ENCODE results near the gene MAD1L1.

DNA sequence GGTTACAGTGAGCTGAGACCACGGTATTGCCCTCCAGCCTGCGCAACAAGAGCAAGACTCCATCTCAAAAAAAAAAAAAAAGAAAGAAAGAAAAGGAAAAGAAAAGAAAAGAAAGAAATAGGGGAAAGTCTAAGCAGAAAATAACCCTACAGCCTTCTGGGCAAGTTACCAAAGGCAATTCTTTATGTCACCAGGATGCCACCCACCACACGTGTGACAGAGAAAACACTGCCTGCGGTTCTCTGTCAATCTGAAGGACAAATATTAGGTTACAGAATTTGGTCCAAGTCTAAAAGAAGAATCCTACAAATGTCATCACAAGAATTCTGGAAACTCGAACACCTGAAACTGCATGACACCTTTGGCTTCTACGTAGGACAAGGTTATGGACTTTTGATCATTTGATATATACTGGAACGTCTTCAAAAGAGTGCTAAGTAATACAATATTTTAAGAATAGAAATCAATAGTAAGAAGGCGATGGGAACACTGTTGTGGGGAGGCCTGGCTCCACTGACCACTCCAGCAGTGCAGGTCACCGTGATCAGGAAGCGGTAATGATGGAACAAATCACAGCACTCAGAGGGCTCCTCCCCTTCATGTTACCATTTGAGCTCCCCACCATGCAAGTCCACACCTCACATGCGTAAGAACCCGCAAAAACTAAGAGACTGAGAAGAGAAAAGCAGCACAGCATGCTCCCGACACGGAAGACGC is 75.8 kb downstream of the MAD1L1 start:
- TF ChIP-seq, protein P1, sequence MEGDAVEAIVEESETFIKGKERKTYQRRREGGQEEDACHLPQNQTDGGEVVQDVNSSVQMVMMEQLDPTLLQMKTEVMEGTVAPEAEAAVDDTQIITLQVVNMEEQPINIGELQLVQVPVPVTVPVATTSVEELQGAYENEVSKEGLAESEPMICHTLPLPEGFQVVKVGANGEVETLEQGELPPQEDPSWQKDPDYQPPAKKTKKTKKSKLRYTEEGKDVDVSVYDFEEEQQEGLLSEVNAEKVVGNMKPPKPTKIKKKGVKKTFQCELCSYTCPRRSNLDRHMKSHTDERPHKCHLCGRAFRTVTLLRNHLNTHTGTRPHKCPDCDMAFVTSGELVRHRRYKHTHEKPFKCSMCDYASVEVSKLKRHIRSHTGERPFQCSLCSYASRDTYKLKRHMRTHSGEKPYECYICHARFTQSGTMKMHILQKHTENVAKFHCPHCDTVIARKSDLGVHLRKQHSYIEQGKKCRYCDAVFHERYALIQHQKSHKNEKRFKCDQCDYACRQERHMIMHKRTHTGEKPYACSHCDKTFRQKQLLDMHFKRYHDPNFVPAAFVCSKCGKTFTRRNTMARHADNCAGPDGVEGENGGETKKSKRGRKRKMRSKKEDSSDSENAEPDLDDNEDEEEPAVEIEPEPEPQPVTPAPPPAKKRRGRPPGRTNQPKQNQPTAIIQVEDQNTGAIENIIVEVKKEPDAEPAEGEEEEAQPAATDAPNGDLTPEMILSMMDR (IDR thresholded peaks at IDR 0.05), result no peak
- TF ChIP-seq POLR2A (IDR thresholded peaks at IDR 0.05), result no peak
